ENCODE results near the gene PHF20. TPM values are rescaled to one million over a fixed set of nuclear protein-coding genes. Genes with fewer than 3 reads are reported as not detected.

The PHF20 gene
- total RNA-seq, 1 donor from 2014 or later, result 101 TPM

DNA sequence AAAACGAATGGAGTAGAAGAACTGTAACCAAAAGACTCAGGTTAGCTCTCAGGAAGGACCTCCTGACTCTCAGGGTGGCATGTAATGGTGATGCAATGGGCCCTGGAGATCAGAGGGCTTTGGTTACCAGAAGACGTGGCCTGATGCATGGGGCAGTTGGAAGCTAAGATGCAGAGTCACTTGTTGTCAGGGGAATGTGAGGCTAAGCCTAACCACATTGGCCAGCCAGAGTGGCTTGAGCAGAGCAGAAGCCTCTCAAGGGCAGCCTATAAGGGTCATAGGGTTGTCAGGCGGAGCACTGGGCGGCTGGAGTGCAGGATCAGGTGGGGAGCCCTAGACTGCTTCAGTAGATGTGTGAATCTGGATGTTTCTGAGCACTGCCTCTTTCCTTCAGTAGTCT, 202.4 kb downstream of the PHF20 start:
- no peak for DNase-seq (ENCODE audit: low spot score)
- Mint-ChIP-seq H3K4me1 (ENCODE audit: unreplicated experiment) (peaks cover 11% of the 10 kb centered on the region), H3K36me3 (ENCODE audit: low read depth, unreplicated experiment) (no peaks in the 10 kb centered on the region), H3K27ac (ENCODE audit: unreplicated experiment) (no peak overlapping the region), H3K9me3 (ENCODE audit: unreplicated experiment) (no peaks in the 10 kb centered on the region), H3K27me3 (ENCODE audit: unreplicated experiment) (peaks cover 2% of the 10 kb centered on the region), H3K4me3 (ENCODE audit: unreplicated experiment) (no peak overlapping the region)
- TF ChIP-seq, protein P1, sequence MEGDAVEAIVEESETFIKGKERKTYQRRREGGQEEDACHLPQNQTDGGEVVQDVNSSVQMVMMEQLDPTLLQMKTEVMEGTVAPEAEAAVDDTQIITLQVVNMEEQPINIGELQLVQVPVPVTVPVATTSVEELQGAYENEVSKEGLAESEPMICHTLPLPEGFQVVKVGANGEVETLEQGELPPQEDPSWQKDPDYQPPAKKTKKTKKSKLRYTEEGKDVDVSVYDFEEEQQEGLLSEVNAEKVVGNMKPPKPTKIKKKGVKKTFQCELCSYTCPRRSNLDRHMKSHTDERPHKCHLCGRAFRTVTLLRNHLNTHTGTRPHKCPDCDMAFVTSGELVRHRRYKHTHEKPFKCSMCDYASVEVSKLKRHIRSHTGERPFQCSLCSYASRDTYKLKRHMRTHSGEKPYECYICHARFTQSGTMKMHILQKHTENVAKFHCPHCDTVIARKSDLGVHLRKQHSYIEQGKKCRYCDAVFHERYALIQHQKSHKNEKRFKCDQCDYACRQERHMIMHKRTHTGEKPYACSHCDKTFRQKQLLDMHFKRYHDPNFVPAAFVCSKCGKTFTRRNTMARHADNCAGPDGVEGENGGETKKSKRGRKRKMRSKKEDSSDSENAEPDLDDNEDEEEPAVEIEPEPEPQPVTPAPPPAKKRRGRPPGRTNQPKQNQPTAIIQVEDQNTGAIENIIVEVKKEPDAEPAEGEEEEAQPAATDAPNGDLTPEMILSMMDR (IDR thresholded peaks at IDR 0.05; ENCODE audit: unreplicated experiment), result no peak

DNA sequence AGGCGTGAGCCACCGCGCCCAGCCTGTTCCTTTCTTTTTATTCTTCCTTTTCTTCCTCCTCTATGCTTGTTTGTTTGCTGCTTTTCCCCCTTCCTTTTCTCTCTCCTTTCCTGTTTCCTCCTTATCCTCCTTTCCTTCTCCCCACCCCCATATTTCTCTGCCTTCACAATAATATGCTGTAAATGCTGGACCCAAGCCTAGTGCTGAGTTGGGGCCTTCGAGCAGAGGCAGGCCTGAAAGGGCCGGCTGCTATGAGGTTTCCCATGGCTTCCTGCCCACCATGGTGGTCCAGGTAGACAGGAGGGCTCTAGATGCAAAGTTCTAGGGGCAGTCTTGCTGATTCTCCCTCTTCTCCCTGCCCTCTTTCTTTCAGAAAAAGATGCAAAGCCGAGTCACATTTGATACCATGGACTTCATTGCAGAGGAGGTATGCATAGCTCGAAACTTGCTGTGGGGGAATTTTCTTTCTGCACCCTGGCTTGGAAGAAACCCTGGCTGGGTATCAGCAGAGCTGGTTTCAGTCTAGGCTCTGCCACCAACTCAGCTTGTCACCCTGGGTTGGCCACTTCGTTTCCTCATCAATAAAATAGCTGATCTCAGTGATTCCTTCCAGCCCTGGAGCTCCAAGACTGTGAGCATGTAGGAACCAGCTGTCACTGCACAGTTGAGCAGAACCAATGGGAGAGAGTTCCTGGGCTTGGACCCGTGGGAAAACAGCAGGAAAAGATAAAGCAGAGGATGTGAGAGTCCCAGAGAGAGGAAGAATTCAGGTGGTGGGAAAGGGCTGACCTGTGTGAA, 204.0 kb downstream of the PHF20 start:
- Mint-ChIP-seq H3K9me3 (ENCODE audit: unreplicated experiment) (no peaks in the 10 kb centered on the region), H3K27ac (ENCODE audit: unreplicated experiment) (peak overlapping the region; percentile 66), H3K27me3 (ENCODE audit: unreplicated experiment) (peaks cover 2% of the 10 kb centered on the region), H3K4me3 (ENCODE audit: unreplicated experiment) (no peak overlapping the region), H3K4me1 (ENCODE audit: unreplicated experiment) (peaks cover 11% of the 10 kb centered on the region), H3K36me3 (ENCODE audit: low read depth, unreplicated experiment) (no peaks in the 10 kb centered on the region)
- TF ChIP-seq, protein P1 (IDR thresholded peaks at IDR 0.05; ENCODE audit: unreplicated experiment), result no peak
- no peak for DNase-seq (ENCODE audit: low spot score)

DNA sequence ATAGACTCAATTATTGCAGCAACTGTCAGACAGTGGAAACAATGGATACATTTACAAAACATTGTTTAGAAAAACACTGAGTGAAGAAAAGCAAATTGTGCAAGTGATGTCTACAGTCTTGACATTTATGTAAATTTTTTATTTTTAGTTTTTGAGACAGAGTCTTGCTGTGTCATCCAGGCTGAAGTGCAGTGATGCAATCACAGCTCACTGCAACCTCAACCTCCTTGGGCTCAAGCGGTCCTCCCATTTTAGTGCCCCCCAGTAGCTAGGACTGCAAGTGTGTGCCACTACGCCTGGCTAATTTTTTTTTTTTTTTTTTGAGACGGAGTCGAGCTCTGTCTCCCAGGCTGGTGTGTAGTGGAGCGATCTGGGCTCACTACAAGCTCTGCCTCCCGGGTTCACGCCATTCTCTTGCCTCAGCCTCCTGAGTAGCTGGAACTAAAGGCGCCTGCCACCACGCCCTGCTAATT, 206.3 kb downstream of the PHF20 start:
- no peak for DNase-seq (ENCODE audit: low spot score)
- TF ChIP-seq, protein P1 (IDR thresholded peaks at IDR 0.05; ENCODE audit: unreplicated experiment), result no peak
- H3K27ac Mint-ChIP-seq (ENCODE audit: unreplicated experiment), result no peak overlapping the region
- H3K4me1 Mint-ChIP-seq (ENCODE audit: unreplicated experiment), result peaks cover 16% of the 10 kb centered on the region
- H3K36me3 Mint-ChIP-seq (ENCODE audit: low read depth, unreplicated experiment), result no peaks in the 10 kb centered on the region
- H3K27me3 Mint-ChIP-seq (ENCODE audit: unreplicated experiment), result peaks cover 4% of the 10 kb centered on the region
- no peak overlapping the region for H3K4me3 Mint-ChIP-seq (ENCODE audit: unreplicated experiment)
- H3K9me3 Mint-ChIP-seq (ENCODE audit: unreplicated experiment), result no peaks in the 10 kb centered on the region

DNA sequence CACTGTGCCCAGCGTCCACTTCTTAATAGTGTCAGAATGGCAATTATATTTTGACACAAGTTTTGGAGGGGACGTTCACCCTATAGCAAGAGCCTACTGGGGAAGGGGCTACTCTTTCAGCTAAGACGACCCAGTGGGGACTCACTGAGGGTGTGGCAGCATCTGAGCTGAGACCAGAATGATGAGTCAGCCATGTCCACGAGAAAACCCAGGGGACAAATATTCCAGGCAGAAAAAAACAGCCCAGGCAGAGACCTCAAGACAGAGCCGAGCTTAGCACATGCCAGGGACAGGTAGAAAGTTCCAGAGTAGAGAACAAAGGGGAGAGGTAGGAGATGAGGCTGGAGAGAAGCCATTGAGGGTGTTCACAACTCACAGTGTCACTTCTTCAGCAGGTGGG, 207.7 kb downstream of the PHF20 start:
- Mint-ChIP-seq H3K9me3 (ENCODE audit: unreplicated experiment) (no peaks in the 10 kb centered on the region), H3K36me3 (ENCODE audit: low read depth, unreplicated experiment) (no peaks in the 10 kb centered on the region), H3K4me3 (ENCODE audit: unreplicated experiment) (no peak overlapping the region), H3K4me1 (ENCODE audit: unreplicated experiment) (peaks cover 18% of the 10 kb centered on the region), H3K27ac (ENCODE audit: unreplicated experiment) (no peak overlapping the region), H3K27me3 (ENCODE audit: unreplicated experiment) (peaks cover 8% of the 10 kb centered on the region)
- TF ChIP-seq, protein P1 (IDR thresholded peaks at IDR 0.05; ENCODE audit: unreplicated experiment), result no peak
- DNase-seq (ENCODE audit: low spot score), result no peak

DNA sequence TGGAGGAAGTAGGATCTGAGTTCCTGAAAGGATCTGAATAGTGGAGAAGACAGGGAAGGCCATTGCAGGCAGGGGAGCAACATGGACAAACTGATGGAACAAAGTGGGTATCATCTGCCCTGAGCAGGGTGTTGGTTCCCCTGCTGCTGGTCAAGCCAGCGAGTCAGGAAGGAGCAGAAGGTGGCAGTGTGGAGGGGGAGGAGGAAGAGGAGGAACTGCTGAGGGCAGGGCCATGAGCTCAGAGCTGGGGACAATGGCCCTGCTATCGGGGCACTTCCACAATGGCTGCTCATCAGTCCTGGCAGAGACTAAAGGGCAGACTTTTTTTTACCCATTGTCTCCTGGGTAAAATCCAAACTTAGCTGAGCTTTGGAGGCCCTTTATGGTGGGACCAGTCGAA, 210.2 kb downstream of the PHF20 start:
- Mint-ChIP-seq H3K27ac (ENCODE audit: unreplicated experiment) (no peak overlapping the region), H3K36me3 (ENCODE audit: low read depth, unreplicated experiment) (no peaks in the 10 kb centered on the region), H3K27me3 (ENCODE audit: unreplicated experiment) (peaks cover 9% of the 10 kb centered on the region), H3K4me1 (ENCODE audit: unreplicated experiment) (peaks cover 11% of the 10 kb centered on the region), H3K9me3 (ENCODE audit: unreplicated experiment) (no peaks in the 10 kb centered on the region), H3K4me3 (ENCODE audit: unreplicated experiment) (no peak overlapping the region)
- DNase-seq (ENCODE audit: low spot score), result no peak
- TF ChIP-seq, protein P1 (IDR thresholded peaks at IDR 0.05; ENCODE audit: unreplicated experiment), result no peak
